ENCODE data around the gene SNX18. TPM values are rescaled to one million over a fixed set of nuclear protein-coding genes. Genes with fewer than 3 reads are reported as not detected.

The SNX18 gene
- total RNA-seq, 1 donor from 2014 or later, result 17.9 TPM

DNA sequence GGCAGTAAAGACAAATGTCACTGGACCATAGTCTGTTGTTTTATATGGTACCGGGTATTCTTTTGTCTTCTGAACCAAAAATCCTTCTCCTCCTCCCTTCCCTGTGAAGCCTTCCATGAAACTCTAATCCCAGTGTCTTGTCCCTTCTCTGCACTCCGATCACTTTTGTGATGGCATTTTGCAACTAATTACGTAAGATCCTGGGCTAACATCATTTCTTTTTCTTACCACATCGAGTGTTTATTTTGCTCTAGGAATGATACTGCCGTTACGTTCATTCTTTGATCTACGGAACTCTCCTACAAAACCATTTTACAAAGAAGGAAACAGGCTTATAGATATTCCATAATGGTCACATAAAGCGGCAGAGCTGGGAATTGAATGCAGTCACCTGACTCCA is 33.7 kb downstream of the SNX18 start:
- DNase-seq (ENCODE audit: low spot score), result no peak
- Histone ChIP-seq H3K9ac (no peak overlapping the region), H3K79me2 (ENCODE audit: low read depth) (no peaks in the 10 kb centered on the region), H2AFZ (replicated peaks) (no peak overlapping the region), H3F3A (ENCODE audit: low read depth) (no peaks in the 10 kb centered on the region), H3K27me3 (no peaks in the 10 kb centered on the region), H3K4me2 (no peak overlapping the region), H3K36me3 (no peaks in the 10 kb centered on the region), H3K27ac (no peak overlapping the region), H3K4me3 (no peak overlapping the region), H3K9me3 (ENCODE audit: low read depth) (no peaks in the 10 kb centered on the region), H4K20me1 (ENCODE audit: low read depth) (no peaks in the 10 kb centered on the region), H3K4me1 (no peaks in the 10 kb centered on the region)
- peaks cover 2% of the 10 kb centered on the region for H3K27me3 Mint-ChIP-seq (ENCODE audit: insufficient read depth, low read depth)
- peaks cover 3% of the 10 kb centered on the region for H3K36me3 Mint-ChIP-seq
- no peaks in the 10 kb centered on the region for H3K4me1 Mint-ChIP-seq
- no peak overlapping the region for H3K4me3 Mint-ChIP-seq
- TF ChIP-seq, protein P1, sequence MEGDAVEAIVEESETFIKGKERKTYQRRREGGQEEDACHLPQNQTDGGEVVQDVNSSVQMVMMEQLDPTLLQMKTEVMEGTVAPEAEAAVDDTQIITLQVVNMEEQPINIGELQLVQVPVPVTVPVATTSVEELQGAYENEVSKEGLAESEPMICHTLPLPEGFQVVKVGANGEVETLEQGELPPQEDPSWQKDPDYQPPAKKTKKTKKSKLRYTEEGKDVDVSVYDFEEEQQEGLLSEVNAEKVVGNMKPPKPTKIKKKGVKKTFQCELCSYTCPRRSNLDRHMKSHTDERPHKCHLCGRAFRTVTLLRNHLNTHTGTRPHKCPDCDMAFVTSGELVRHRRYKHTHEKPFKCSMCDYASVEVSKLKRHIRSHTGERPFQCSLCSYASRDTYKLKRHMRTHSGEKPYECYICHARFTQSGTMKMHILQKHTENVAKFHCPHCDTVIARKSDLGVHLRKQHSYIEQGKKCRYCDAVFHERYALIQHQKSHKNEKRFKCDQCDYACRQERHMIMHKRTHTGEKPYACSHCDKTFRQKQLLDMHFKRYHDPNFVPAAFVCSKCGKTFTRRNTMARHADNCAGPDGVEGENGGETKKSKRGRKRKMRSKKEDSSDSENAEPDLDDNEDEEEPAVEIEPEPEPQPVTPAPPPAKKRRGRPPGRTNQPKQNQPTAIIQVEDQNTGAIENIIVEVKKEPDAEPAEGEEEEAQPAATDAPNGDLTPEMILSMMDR (IDR thresholded peaks at IDR 0.05), result no peak
- no peak for TF ChIP-seq EZH2phosphoT487 (IDR thresholded peaks at IDR 0.05)
- TF ChIP-seq EZH2 (IDR thresholded peaks at IDR 0.05), result no peak
- H3K27ac Mint-ChIP-seq, result no peak overlapping the region
- no peaks in the 10 kb centered on the region for H3K9me3 Mint-ChIP-seq

DNA sequence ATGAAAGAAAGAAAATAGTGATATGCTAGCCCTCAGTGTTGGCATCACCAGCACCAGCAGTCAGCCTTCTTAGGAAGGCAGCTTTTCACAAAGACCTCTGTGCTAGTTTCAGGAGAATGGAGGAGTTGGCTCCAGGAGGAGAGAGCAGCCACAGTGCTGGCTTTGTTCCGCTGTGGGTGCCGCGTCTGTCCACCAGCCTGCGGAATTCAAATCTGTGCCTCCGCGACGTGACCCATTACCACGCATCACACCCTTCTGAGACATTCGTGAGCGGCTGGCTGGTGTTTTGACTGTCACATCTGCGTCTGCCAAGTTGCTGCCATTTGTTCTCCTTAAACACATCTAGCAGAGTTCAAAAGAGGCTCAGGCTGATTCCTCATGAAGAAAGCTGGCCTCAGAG is 34.4 kb downstream of the SNX18 start:
- no peaks in the 10 kb centered on the region for H3K36me3 ChIP-seq
- TF ChIP-seq, protein P1 (IDR thresholded peaks at IDR 0.05), result no peak
- TF ChIP-seq EZH2phosphoT487 (IDR thresholded peaks at IDR 0.05) (no peak), EZH2 (IDR thresholded peaks at IDR 0.05) (no peak)
- Mint-ChIP-seq H3K4me1 (no peaks in the 10 kb centered on the region), H3K27ac (no peak overlapping the region), H3K9me3 (no peaks in the 10 kb centered on the region), H3K4me3 (no peak overlapping the region), H3K36me3 (peaks cover 3% of the 10 kb centered on the region), H3K27me3 (ENCODE audit: insufficient read depth, low read depth) (peaks cover 5% of the 10 kb centered on the region)
- no peaks in the 10 kb centered on the region for H3K27me3 ChIP-seq
- no peaks in the 10 kb centered on the region for H3K79me2 ChIP-seq (ENCODE audit: low read depth)
- H4K20me1 ChIP-seq (ENCODE audit: low read depth), result no peaks in the 10 kb centered on the region
- H3K4me2 ChIP-seq, result no peak overlapping the region
- no peaks in the 10 kb centered on the region for H3F3A ChIP-seq (ENCODE audit: low read depth)
- H3K4me1 ChIP-seq, result no peaks in the 10 kb centered on the region
- H3K9ac ChIP-seq, result no peak overlapping the region
- DNase-seq (ENCODE audit: low spot score), result no peak
- no peak overlapping the region for H3K4me3 ChIP-seq
- H3K9me3 ChIP-seq (ENCODE audit: low read depth), result no peaks in the 10 kb centered on the region
- H3K27ac ChIP-seq, result no peak overlapping the region
- no peak overlapping the region for H2AFZ ChIP-seq (replicated peaks)

DNA sequence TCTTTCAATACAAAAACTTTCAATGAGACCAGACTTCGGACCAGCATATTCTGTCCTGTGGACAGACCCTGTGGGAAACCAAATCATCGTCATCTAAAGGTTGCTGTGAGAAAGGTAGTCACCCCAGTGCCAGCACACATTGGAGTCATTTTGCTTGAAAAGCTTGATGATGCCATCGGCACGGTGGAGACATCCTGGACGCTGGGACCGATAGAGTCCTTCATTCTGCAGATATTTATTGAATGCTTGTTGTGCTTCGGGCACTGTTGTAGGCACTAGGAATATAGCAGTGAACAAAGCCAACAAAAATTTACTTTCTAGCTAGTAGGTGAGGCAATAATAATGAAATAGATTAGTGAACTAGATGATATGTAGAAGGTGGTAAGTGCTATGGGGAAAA is 34.9 kb downstream of the SNX18 start:
- peaks cover 3% of the 10 kb centered on the region for H3K36me3 Mint-ChIP-seq

More for the DNA sequence above, 34.9 kb downstream of the SNX18 start:
- no peaks in the 10 kb centered on the region for H3K79me2 ChIP-seq (ENCODE audit: low read depth)
- H3K36me3 ChIP-seq, result no peaks in the 10 kb centered on the region
- H3K27ac ChIP-seq, result no peak overlapping the region
- Mint-ChIP-seq H3K27me3 (ENCODE audit: insufficient read depth, low read depth) (peaks cover 5% of the 10 kb centered on the region), H3K4me3 (no peak overlapping the region), H3K4me1 (no peaks in the 10 kb centered on the region), H3K9me3 (no peaks in the 10 kb centered on the region), H3K27ac (no peak overlapping the region)
- H3K4me3 ChIP-seq, result no peak overlapping the region
- no peak for DNase-seq (ENCODE audit: low spot score)
- no peaks in the 10 kb centered on the region for H3K27me3 ChIP-seq
- no peaks in the 10 kb centered on the region for H3F3A ChIP-seq (ENCODE audit: low read depth)
- no peak overlapping the region for H2AFZ ChIP-seq (replicated peaks)
- H3K4me2 ChIP-seq, result no peak overlapping the region
- H3K9ac ChIP-seq, result no peak overlapping the region
- no peaks in the 10 kb centered on the region for H3K4me1 ChIP-seq
- no peaks in the 10 kb centered on the region for H4K20me1 ChIP-seq (ENCODE audit: low read depth)
- TF ChIP-seq, protein P1 (IDR thresholded peaks at IDR 0.05), result no peak
- no peak for TF ChIP-seq EZH2phosphoT487 (IDR thresholded peaks at IDR 0.05)
- no peak for TF ChIP-seq EZH2 (IDR thresholded peaks at IDR 0.05)
- H3K9me3 ChIP-seq (ENCODE audit: low read depth), result no peaks in the 10 kb centered on the region
